GM12864 (cell line): Measurements from ENCODE around the gene POLR3A.

Source experiments
- DNase-seq: peaks from one replicate; pipeline ENCODE4 v3.0.0-alpha.2; 2011; ENCODE audit warnings: low read depth
- H3K4me3 ChIP-seq: 2 replicates; pipeline ENCODE4 v1.5.1; 2011; ENCODE audit warnings: mild to moderate bottlenecking, low read depth, low read length, control low read depth
- CTCF ChIP-seq: IDR thresholded peaks from 2 replicates; pipeline ENCODE4 v1.5.1; 2011; ENCODE audit warnings: low read depth, mild to moderate bottlenecking, moderate library complexity, low read length, control low read depth, inconsistent platforms; ENCODE audit errors: missing control alignments

The POLR3A gene

GRCh38 chr10:78021201-78021600 lies 8.1 kb downstream of the POLR3A start:
- DNase-seq, result no peak
- H3K4me3 ChIP-seq, result no peak overlapping the region
- no peak for TF ChIP-seq CTCF

- no peak for TF ChIP-seq CTCF
- no peak for DNase-seq
Observed at GRCh38 chr10:78019264-78019663, 10.1 kb downstream of the POLR3A start.

GRCh38 chr10:78017856-78018255 lies 11.5 kb downstream of the POLR3A start:
- DNase-seq, result no peak
- H3K4me3 ChIP-seq, result no peak overlapping the region
- TF ChIP-seq CTCF, result no peak

More at GRCh38 chr10:78019264-78019663, 10.1 kb downstream of the POLR3A start:
- H3K4me3 ChIP-seq, result no peak overlapping the region

GRCh38 chr10:78015546-78015945 lies 13.8 kb downstream of the POLR3A start:
- no peak for DNase-seq
- H3K4me3 ChIP-seq, result no peak overlapping the region
- no peak for TF ChIP-seq CTCF

- DNase-seq, result no peak
- no peak overlapping the region for H3K4me3 ChIP-seq
- TF ChIP-seq CTCF, result no peak
Observed at GRCh38 chr10:78013564-78013963, 15.8 kb downstream of the POLR3A start.

GRCh38 chr10:78011065-78011464 lies 18.2 kb downstream of the POLR3A start:
- DNase-seq, result no peak
- H3K4me3 ChIP-seq, result no peak overlapping the region
- no peak for TF ChIP-seq CTCF

- DNase-seq, result no peak
- no peak for TF ChIP-seq CTCF
- H3K4me3 ChIP-seq, result no peak overlapping the region
Observed at GRCh38 chr10:78010278-78010677, 19.0 kb downstream of the POLR3A start.
